Uterus (tissue), 4 donors: ENCODE measurements around the gene PPP4R3A. TPM values are rescaled to one million over a fixed set of nuclear protein-coding genes. Genes with fewer than 3 reads are reported as not detected.

Experiments used
- DNase-seq, 2 donors: peaks; one replicate each; pipeline ENCODE4 v3.0.0-alpha.2; 2019 to 2020
- H3K27ac ChIP-seq, 2 donors: fragments of 200-600 bp; sonication (generic); 1 replicate in 1 of 2; 2 replicates in 1 of 2; pipeline ENCODE4 v1.5.1; 2016 to 2018
- H3K27me3 ChIP-seq, 2 donors: fragments of 200-600 bp; sonication (generic); one replicate each; pipeline ENCODE4 v1.5.1; 2018 to 2019; ENCODE audit warnings: control low read depth in 1 of 2
- H3K36me3 ChIP-seq, 2 donors: fragments of 200-600 bp; sonication (generic); one replicate each; pipeline ENCODE4 v1.5.1; 2019; ENCODE audit warnings: control low read depth in 1 of 2
- H3K4me1 ChIP-seq, 2 donors: fragments of 200-600 bp; sonication (generic); one replicate each; pipeline ENCODE4 v1.5.1; 2018 to 2019; ENCODE audit warnings: control low read depth in 1 of 2
- H3K4me3 ChIP-seq, 2 donors: fragments of 200-600 bp; sonication (generic); 1 replicate in 1 of 2; 2 replicates in 1 of 2; pipeline ENCODE4 v1.5.1; 2018 to 2019; ENCODE audit warnings: mild to moderate bottlenecking in 1 of 2
- H3K9me3 ChIP-seq, 2 donors: fragments of 200-600 bp; sonication (generic); one replicate each; pipeline ENCODE4 v1.5.1; 2019; ENCODE audit warnings: control low read depth in 1 of 2
- POLR2A ChIP-seq, 2 donors: fragments of 450-650 bp; IDR thresholded peaks; one replicate each; pipeline ENCODE4 v1.6.1; 2016; ENCODE audit warnings: antibody characterized with exemption in 2 of 2, mild to moderate bottlenecking in 1 of 2, moderate library complexity in 1 of 2
- intact Hi-C: fragments of 100-400 bp; cut with DNase I; formaldehyde crosslinking; loops from one replicate; pipeline ENCODE4 v1.15.1; 2023; ENCODE audit warnings: low total_unique reads
- total RNA-seq, 4 donors: library from RNA; depleted of rRNA in 3 of 4; stranded (reverse); fragments of >200 nt in 3 of 4; gene quantifications; one replicate each; pipeline versions ENCODE4 v1.1.0 to v1.2.4, GENCODE V29; 2014 to 2023
- TF ChIP-seq, protein P1 (sequence below), 4 experiments: fragments of 200-600 bp in 2 of 4; fragments of 450-650 bp in 2 of 4; sonication (generic) in 2 of 4; IDR thresholded peaks; one replicate each; pipeline ENCODE4 v1.5.1; 2016 to 2019; ENCODE audit warnings: antibody characterized with exemption in 4 of 4, mild to moderate bottlenecking in 2 of 4, moderate library complexity in 1 of 4
- donor health status: DM: yes; HTN: yes; CAD: no.

Gene PPP4R3A
- total RNA-seq, 4 donors from 2014 or later: 36.2 to 136 (median 116) TPM

- Histone ChIP-seq H3K36me3 (no peaks in the 10 kb centered on the region), H3K27ac (no peak overlapping the region), H3K4me3 (no peak overlapping the region), H3K9me3 (no peaks in the 10 kb centered on the region), H3K27me3 (no peaks in the 10 kb centered on the region), H3K4me1 (no peaks in the 10 kb centered on the region)
- intact Hi-C loops: no loop called here
- TF ChIP-seq, protein P1, sequence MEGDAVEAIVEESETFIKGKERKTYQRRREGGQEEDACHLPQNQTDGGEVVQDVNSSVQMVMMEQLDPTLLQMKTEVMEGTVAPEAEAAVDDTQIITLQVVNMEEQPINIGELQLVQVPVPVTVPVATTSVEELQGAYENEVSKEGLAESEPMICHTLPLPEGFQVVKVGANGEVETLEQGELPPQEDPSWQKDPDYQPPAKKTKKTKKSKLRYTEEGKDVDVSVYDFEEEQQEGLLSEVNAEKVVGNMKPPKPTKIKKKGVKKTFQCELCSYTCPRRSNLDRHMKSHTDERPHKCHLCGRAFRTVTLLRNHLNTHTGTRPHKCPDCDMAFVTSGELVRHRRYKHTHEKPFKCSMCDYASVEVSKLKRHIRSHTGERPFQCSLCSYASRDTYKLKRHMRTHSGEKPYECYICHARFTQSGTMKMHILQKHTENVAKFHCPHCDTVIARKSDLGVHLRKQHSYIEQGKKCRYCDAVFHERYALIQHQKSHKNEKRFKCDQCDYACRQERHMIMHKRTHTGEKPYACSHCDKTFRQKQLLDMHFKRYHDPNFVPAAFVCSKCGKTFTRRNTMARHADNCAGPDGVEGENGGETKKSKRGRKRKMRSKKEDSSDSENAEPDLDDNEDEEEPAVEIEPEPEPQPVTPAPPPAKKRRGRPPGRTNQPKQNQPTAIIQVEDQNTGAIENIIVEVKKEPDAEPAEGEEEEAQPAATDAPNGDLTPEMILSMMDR (IDR thresholded peaks at IDR 0.05): no peak
- no peak for TF ChIP-seq POLR2A (IDR thresholded peaks at IDR 0.05)
- DNase-seq: no peak
Measured at GRCh38 chr14:91523972-91524371, 13.9 kb upstream of the PPP4R3A start.

DNA sequence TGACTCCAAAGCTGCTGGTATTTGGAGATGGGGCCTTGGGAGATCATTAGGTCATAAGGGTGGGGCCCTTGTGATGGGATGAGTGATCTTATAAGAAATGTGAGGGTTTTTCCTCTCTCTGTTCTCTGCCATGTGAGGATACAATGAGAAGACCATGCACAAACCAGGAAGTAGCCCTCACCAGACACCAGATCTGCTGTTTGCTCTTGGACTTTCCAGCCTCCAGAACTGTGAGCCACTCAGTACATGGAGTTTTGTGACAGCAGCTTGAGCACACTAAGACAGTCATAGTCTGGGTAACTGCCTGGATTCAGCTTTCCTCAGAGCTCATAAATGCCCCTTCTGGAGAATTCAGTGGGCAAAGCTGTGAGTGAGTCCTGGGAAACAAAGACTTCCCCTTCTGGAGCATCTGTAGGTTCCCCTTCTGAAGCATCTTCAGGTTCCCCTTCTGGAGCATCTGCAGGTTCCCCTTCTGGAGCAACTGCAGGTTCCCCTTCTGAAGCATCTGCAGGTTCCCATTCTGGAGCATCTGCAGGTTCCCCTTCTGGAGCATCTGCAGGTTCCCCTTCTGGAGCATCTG is 11.0 kb upstream of the PPP4R3A start:
- Histone ChIP-seq H3K9me3 (no peaks in the 10 kb centered on the region), H3K4me1 (no peaks in the 10 kb centered on the region), H3K4me3 (no peak overlapping the region), H3K36me3 (no peaks in the 10 kb centered on the region), H3K27me3 (no peaks in the 10 kb centered on the region), H3K27ac (no peak overlapping the region)
- intact Hi-C loops: no loop called here
- no peak for DNase-seq
- TF ChIP-seq POLR2A (IDR thresholded peaks at IDR 0.05): no peak
- TF ChIP-seq, protein P1 (IDR thresholded peaks at IDR 0.05): no peak

DNA sequence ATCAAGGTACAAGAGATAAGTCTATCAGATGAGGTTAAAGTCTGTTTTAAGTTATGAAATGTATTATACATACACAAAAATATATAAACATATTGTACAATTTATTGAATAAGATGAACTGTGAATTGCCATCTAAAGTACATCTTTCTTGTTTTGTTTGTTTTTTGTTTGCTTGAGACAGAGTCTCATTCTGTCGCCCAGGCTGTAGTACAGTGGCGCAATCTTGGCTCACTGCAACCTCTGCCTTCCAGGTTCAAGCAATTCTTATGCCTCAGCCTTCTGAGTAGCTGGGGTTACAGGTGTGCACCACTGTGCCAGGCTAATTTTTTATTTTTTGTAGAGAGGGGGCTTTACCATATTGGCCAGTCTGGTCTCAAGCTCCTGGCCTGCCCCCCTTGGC is 10.0 kb upstream of the PPP4R3A start:
- H3K9me3 ChIP-seq: no peaks in the 10 kb centered on the region
- no peaks in the 10 kb centered on the region for H3K27me3 ChIP-seq
- TF ChIP-seq POLR2A (IDR thresholded peaks at IDR 0.05): no peak
- TF ChIP-seq, protein P1 (IDR thresholded peaks at IDR 0.05): no peak
- H3K27ac ChIP-seq: no peak overlapping the region
- intact Hi-C loops: no loop called here
- no peaks in the 10 kb centered on the region for H3K4me1 ChIP-seq
- H3K36me3 ChIP-seq: no peaks in the 10 kb centered on the region
- no peak for DNase-seq
- no peak overlapping the region for H3K4me3 ChIP-seq

DNA sequence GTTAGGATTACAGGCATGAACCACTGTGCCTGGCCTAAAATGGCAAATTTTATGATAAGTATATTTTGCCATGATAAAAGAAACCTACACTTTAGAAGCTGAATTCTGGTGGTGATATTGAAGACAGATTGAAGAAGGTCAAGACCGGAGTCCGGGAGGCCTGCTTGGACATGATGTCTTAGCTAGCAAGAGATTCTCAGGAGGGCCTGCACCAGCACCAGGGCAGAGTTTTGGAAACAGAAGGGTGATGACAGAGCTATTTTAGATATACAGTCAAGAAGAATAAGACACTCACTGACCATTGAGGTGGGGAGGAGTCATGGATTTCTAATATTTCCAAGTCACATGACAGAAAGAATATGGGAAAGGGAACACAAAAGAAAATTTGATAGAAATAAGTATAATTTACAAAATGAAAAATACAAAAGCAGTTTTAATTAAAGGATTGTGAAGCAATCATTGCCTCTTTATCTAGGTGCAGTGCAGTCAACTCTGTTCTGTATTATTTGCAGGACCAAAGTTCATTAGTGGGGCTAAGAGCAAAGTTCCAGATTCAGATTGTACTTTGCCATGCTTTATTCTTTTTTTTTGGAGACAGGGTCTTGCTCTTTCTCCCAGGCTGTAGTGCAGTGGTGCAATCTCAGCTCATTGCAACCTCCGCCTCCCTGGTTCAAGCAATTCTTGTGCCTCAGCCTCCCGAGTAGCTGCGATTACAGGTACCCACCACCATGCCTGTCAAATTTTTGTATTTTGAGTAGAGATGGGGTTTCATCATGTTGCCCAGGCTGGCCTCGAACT is 9.3 kb upstream of the PPP4R3A start:
- TF ChIP-seq, protein P1 (IDR thresholded peaks at IDR 0.05): no peak
- no peak for TF ChIP-seq POLR2A (IDR thresholded peaks at IDR 0.05)
- H3K27me3 ChIP-seq: no peaks in the 10 kb centered on the region
- no peak for DNase-seq
- intact Hi-C loops: no loop called here
- H3K9me3 ChIP-seq: no peaks in the 10 kb centered on the region
- no peaks in the 10 kb centered on the region for H3K4me1 ChIP-seq
- H3K27ac ChIP-seq: no peak overlapping the region
- H3K4me3 ChIP-seq: no peak overlapping the region
- H3K36me3 ChIP-seq: no peaks in the 10 kb centered on the region

- intact Hi-C loops: no loop called here
Measured at GRCh38 chr14:91516663-91517388, 6.7 kb upstream of the PPP4R3A start.

More at GRCh38 chr14:91516663-91517388, 6.7 kb upstream of the PPP4R3A start:
- H3K27ac ChIP-seq: no peak overlapping the region
- no peaks in the 10 kb centered on the region for H3K36me3 ChIP-seq
- H3K4me3 ChIP-seq: no peak overlapping the region
- DNase-seq: no peak
- no peaks in the 10 kb centered on the region for H3K27me3 ChIP-seq
- H3K9me3 ChIP-seq: no peaks in the 10 kb centered on the region
- H3K4me1 ChIP-seq: no peaks in the 10 kb centered on the region
- TF ChIP-seq, protein P1 (IDR thresholded peaks at IDR 0.05): no peak
- TF ChIP-seq POLR2A (IDR thresholded peaks at IDR 0.05): no peak
